Limb (tissue), 2 donors: ENCODE data around the gene RNFT2.
A peak's percentile ranks its signal among the peaks of the same experiment; 100 is the strongest.

ENCODE experiments used
- DNase-seq, 2 donors: peaks; one replicate each; pipeline ENCODE4 v3.0.0-alpha.2; 2016; ENCODE audit errors: extremely low spot score in 2 of 2

Gene RNFT2

GRCh38 chr12:116709768-116710167 is 28.3 kb upstream of the RNFT2 start:
- no peak for DNase-seq

- DNase-seq = no peak
These were observed 27.6 kb upstream of the RNFT2 start for GRCh38 chr12:116710370-116711150.

GRCh38 chr12:116712458-116713303 is 25.4 kb upstream of the RNFT2 start:
- peak in 1 of 2 donors; percentile 40 for DNase-seq

- no peak for DNase-seq
These were observed 24.6 kb upstream of the RNFT2 start for GRCh38 chr12:116713527-116713926.

- DNase-seq = no peak
These were observed 23.9 kb upstream of the RNFT2 start for GRCh38 chr12:116714175-116714574.

GRCh38 chr12:116717466-116718437 is 20.4 kb upstream of the RNFT2 start:
- DNase-seq = peak in 1 of 2 donors; percentile 47

GRCh38 chr12:116718655-116719454 is 19.3 kb upstream of the RNFT2 start:
- DNase-seq = no peak

- DNase-seq = no peak
These were observed 18.2 kb upstream of the RNFT2 start for GRCh38 chr12:116719731-116720528.

- DNase-seq = no peak
These were observed 15.9 kb upstream of the RNFT2 start for GRCh38 chr12:116722245-116722644.

- no peak for DNase-seq
These were observed 11.4 kb upstream of the RNFT2 start for GRCh38 chr12:116726694-116727093.

GRCh38 chr12:116727261-116727660 is 10.9 kb upstream of the RNFT2 start:
- DNase-seq = no peak

GRCh38 chr12:116727891-116728290 is 10.2 kb upstream of the RNFT2 start:
- no peak for DNase-seq

GRCh38 chr12:116731801-116732200 is 6.3 kb upstream of the RNFT2 start:
- DNase-seq = no peak

- DNase-seq = no peak
These were observed 3.9 kb upstream of the RNFT2 start for GRCh38 chr12:116734156-116734768.

GRCh38 chr12:116735084-116735483 is 3.0 kb upstream of the RNFT2 start:
- no peak for DNase-seq

GRCh38 chr12:116735951-116736599 is 2.0 kb upstream of the RNFT2 start:
- no peak for DNase-seq

GRCh38 chr12:116736962-116737773 is 947 bp upstream of the RNFT2 start:
- peak in 1 of 2 donors; percentile 42 for DNase-seq

GRCh38 chr12:116739381-116739887 is 1.3 kb downstream of the RNFT2 start:
- no peak for DNase-seq
